WTC11 (cell line): ENCODE data around the gene BMP7.

Experiments used
- CREB1 ChIP-seq: sonication (generic); formaldehyde crosslinking; IDR thresholded peaks from 2 replicates; pipeline ENCODE4 v1.8.0; 2023; ENCODE audit warnings: mild to moderate bottlenecking, missing genetic modification reagents
- SP1 ChIP-seq: sonication (generic); formaldehyde crosslinking; conservative IDR thresholded peaks from 2 replicates; pipeline ENCODE4 v1.8.1; 2022; ENCODE audit warnings: missing genetic modification reagents
- TF ChIP-seq, protein P1 (sequence below): fragments of 250-450 bp; sonication (Bioruptor Pico); IDR thresholded peaks from 2 replicates; pipeline ENCODE4 v2.1.2; 2022; ENCODE audit warnings: mild to moderate bottlenecking, moderate library complexity
- TF ChIP-seq, protein P2 (sequence below): fragments of 200-600 bp; IDR thresholded peaks from 2 replicates; pipeline ENCODE4 v1.8.0; 2022; ENCODE audit warnings: antibody characterized with exemption
- TF ChIP-seq, protein P3 (sequence below): sonication (generic); formaldehyde crosslinking; IDR thresholded peaks from 2 replicates; pipeline ENCODE4 v1.8.1; 2023; ENCODE audit warnings: mild to moderate bottlenecking, missing genetic modification reagents
- TF ChIP-seq, protein P4 (sequence below): sonication (generic); formaldehyde crosslinking; IDR thresholded peaks from 2 replicates; pipeline ENCODE4 v1.8.1; 2022; ENCODE audit warnings: low read depth, missing genetic modification reagents, borderline replicate concordance
- TF ChIP-seq, protein P5 (sequence below): fragments of 250-450 bp; sonication (Bioruptor Pico); conservative IDR thresholded peaks from 2 replicates; pipeline ENCODE4 v1.9.0; 2021; ENCODE audit warnings: mild to moderate bottlenecking

DNA sequence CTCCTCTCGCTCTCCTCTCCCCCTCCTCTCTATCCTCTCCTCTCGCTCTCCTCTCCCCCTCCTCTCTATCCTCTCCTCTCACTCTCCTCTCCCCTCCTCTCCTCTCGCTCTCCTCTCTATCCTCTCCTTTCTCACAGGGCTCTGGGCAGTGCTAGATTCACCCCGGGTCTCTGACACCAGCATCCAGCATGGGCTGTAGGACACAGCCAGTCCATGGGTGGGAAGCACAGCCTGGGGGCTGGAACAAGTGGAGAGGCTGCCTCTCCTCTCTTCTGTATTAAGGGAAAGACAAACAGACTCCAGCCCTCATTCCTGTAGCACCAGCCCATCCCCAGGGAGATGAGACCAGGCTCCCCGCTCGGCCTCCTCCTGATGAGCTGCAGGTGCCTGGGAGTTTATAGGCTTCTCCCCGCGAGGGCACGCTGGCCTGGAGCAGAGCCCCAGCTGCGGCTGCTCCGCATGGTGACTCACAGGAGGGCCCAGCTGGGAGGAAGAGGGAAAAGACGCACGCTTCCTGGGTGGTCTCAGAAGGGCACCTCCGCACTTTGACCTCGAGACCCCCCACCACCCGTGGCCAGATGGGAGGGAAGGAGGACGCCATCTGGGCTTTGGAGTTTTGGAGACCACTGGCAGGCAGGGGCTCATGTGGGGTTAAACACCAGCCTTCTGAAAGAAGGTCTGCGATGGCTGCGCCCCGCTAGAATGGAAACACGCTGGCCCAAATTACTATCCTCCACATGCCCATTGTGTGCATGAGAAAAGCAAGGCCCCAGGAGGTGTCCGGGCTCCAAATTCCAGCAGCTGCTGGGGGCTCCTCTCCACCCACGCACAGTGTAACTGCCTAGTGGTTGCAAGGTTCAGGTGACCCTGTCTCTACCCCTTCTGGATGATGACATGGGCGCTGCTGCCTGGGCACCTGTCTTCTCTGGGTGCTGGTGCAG, 68.0 kb downstream of the BMP7 start:
- TF ChIP-seq, protein P1, sequence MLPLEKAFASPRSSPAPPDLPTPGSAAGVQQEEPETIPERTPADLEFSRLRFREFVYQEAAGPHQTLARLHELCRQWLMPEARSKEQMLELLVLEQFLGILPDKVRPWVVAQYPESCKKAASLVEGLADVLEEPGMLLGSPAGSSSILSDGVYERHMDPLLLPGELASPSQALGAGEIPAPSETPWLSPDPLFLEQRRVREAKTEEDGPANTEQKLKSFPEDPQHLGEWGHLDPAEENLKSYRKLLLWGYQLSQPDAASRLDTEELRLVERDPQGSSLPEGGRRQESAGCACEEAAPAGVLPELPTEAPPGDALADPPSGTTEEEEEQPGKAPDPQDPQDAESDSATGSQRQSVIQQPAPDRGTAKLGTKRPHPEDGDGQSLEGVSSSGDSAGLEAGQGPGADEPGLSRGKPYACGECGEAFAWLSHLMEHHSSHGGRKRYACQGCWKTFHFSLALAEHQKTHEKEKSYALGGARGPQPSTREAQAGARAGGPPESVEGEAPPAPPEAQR, result no peak
- TF ChIP-seq, protein P2, sequence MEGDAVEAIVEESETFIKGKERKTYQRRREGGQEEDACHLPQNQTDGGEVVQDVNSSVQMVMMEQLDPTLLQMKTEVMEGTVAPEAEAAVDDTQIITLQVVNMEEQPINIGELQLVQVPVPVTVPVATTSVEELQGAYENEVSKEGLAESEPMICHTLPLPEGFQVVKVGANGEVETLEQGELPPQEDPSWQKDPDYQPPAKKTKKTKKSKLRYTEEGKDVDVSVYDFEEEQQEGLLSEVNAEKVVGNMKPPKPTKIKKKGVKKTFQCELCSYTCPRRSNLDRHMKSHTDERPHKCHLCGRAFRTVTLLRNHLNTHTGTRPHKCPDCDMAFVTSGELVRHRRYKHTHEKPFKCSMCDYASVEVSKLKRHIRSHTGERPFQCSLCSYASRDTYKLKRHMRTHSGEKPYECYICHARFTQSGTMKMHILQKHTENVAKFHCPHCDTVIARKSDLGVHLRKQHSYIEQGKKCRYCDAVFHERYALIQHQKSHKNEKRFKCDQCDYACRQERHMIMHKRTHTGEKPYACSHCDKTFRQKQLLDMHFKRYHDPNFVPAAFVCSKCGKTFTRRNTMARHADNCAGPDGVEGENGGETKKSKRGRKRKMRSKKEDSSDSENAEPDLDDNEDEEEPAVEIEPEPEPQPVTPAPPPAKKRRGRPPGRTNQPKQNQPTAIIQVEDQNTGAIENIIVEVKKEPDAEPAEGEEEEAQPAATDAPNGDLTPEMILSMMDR, result no peak
- TF ChIP-seq SP1 (CRISPR knock-in tag), result no peak
- TF ChIP-seq, protein P3, sequence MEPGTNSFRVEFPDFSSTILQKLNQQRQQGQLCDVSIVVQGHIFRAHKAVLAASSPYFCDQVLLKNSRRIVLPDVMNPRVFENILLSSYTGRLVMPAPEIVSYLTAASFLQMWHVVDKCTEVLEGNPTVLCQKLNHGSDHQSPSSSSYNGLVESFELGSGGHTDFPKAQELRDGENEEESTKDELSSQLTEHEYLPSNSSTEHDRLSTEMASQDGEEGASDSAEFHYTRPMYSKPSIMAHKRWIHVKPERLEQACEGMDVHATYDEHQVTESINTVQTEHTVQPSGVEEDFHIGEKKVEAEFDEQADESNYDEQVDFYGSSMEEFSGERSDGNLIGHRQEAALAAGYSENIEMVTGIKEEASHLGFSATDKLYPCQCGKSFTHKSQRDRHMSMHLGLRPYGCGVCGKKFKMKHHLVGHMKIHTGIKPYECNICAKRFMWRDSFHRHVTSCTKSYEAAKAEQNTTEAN, result no peak
- TF ChIP-seq CREB1 (CRISPR knock-in tag), result no peak
- TF ChIP-seq, protein P4, sequence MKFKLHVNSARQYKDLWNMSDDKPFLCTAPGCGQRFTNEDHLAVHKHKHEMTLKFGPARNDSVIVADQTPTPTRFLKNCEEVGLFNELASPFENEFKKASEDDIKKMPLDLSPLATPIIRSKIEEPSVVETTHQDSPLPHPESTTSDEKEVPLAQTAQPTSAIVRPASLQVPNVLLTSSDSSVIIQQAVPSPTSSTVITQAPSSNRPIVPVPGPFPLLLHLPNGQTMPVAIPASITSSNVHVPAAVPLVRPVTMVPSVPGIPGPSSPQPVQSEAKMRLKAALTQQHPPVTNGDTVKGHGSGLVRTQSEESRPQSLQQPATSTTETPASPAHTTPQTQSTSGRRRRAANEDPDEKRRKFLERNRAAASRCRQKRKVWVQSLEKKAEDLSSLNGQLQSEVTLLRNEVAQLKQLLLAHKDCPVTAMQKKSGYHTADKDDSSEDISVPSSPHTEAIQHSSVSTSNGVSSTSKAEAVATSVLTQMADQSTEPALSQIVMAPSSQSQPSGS (CRISPR knock-in tag), result no peak
- TF ChIP-seq, protein P5, sequence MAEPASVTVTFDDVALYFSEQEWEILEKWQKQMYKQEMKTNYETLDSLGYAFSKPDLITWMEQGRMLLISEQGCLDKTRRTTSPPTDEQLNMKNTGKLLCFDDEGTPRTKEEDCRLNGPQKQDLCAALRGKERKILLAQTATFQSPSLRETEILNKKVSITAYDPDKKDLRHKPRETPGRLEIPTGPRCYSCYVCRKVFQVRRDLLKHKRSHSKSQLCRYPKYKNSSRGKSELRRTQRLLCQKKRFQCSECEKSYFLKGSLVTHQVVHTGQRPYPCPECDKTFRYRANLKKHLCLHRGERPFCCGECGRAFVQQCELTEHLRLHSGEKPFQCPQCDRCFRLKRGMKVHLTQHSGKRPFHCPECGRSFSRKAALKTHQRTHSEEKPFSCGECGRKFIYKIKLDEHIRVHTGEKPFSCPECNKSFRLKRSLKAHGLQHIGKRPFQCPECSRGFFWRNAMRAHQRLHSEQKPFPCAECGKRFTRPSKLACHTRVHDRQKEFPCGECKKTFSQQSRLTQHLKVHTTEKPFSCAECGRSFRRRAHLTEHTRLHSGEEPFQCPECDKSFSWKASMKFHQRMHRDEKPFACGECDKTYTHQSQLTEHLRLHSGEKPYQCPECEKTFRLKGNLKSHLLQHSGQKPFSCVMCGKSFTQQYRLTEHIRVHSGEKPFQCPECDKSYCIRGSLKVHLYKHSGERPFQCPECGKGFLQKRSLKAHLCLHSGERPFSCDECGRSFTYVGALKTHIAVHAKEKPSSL (CRISPR knock-in tag), result no peak
